ENCODE measurements around the gene LRRIQ3. TPM values are rescaled to one million over a fixed set of nuclear protein-coding genes. Genes with fewer than 3 reads are reported as not detected.

Gene LRRIQ3
- total RNA-seq (0.69 and 0.81 TPM in 2 replicates), polyA plus RNA-seq (1.0 and 2.1 TPM in 2 replicates)

- peak; percentile 94 to 97 for DNase-seq (ENCODE audit: low read depth in 1 of 2, low spot score in 1 of 2)
- TF ChIP-seq CTCF (IDR thresholded peaks at IDR 0.05; ENCODE audit: low read depth, low read length), result no peak
- no peaks in the 10 kb centered on the region for H3K9me3 ChIP-seq (ENCODE audit: low read depth)
- peaks cover 11% of the 10 kb centered on the region for H3K4me1 ChIP-seq (ENCODE audit: low read depth)
- peak within 1 kb of the TSS; percentile 63 for H3K4me3 ChIP-seq
- H3K36me3 ChIP-seq, result no peaks in the 10 kb centered on the region
- peak within 1 kb of the TSS; percentile 65 for H3K27ac ChIP-seq
- no peaks in the 10 kb centered on the region for H3K27me3 ChIP-seq
Observed at GRCh38 chr1:74197657-74198552, at the start of gene LRRIQ3, which contains the start of gene FPGT. Gene LRRIQ3, minus strand, starts transcription at chr1:74198176. Its CDS starts 14,492 bp downstream, at chr1:74183684. Gene FPGT, plus strand, starts transcription at chr1:74198242. Its CDS starts 37 bp downstream, at chr1:74198279.

GRCh38 chr1:74246315-74246714, 48.3 kb upstream of the LRRIQ3 start:
- Histone ChIP-seq H3K27me3 (no peaks in the 10 kb centered on the region), H3K4me1 (ENCODE audit: low read depth) (peaks cover 28% of the 10 kb centered on the region), H3K4me3 (no peak overlapping the region), H3K36me3 (no peaks in the 10 kb centered on the region), H3K27ac (peak overlapping the region; percentile 86), H3K9me3 (ENCODE audit: low read depth) (no peaks in the 10 kb centered on the region)
- DNase-seq (ENCODE audit: low read depth in 1 of 2, low spot score in 1 of 2), result no peak
- TF ChIP-seq CTCF (IDR thresholded peaks at IDR 0.05; ENCODE audit: low read depth, low read length), result no peak

GRCh38 chr1:74245168-74245772, 47.3 kb upstream of the LRRIQ3 start:
- H3K4me3 ChIP-seq, result no peak overlapping the region
- no peaks in the 10 kb centered on the region for H3K9me3 ChIP-seq (ENCODE audit: low read depth)
- no peak for TF ChIP-seq CTCF (IDR thresholded peaks at IDR 0.05; ENCODE audit: low read depth, low read length)
- H3K27ac ChIP-seq, result peak overlapping the region; percentile 86
- H3K36me3 ChIP-seq, result no peaks in the 10 kb centered on the region
- peaks cover 28% of the 10 kb centered on the region for H3K4me1 ChIP-seq (ENCODE audit: low read depth)
- no peaks in the 10 kb centered on the region for H3K27me3 ChIP-seq
- DNase-seq (ENCODE audit: low read depth in 1 of 2, low spot score in 1 of 2), result peak in 1 of 2 donors; percentile 36

- Histone ChIP-seq H3K27me3 (no peaks in the 10 kb centered on the region), H3K36me3 (no peaks in the 10 kb centered on the region), H3K4me3 (no peak overlapping the region), H3K4me1 (ENCODE audit: low read depth) (peaks cover 22% of the 10 kb centered on the region), H3K27ac (no peak overlapping the region), H3K9me3 (ENCODE audit: low read depth) (peaks cover 3% of the 10 kb centered on the region)
- no peak for TF ChIP-seq CTCF (IDR thresholded peaks at IDR 0.05; ENCODE audit: low read depth, low read length)
- DNase-seq (ENCODE audit: low read depth in 1 of 2, low spot score in 1 of 2), result no peak
Observed at GRCh38 chr1:74237787-74238186, 39.8 kb upstream of the LRRIQ3 start.

- no peak for DNase-seq (ENCODE audit: low read depth in 1 of 2, low spot score in 1 of 2)
- Histone ChIP-seq H3K27me3 (no peaks in the 10 kb centered on the region), H3K4me1 (ENCODE audit: low read depth) (peaks cover 22% of the 10 kb centered on the region), H3K4me3 (no peak overlapping the region), H3K36me3 (no peaks in the 10 kb centered on the region), H3K9me3 (ENCODE audit: low read depth) (peaks cover 3% of the 10 kb centered on the region), H3K27ac (no peak overlapping the region)
- TF ChIP-seq CTCF (IDR thresholded peaks at IDR 0.05; ENCODE audit: low read depth, low read length), result no peak
Observed at GRCh38 chr1:74237035-74237434, 39.1 kb upstream of the LRRIQ3 start.
